ENCODE results near the gene SCN9A.

Gene SCN9A

DNA sequence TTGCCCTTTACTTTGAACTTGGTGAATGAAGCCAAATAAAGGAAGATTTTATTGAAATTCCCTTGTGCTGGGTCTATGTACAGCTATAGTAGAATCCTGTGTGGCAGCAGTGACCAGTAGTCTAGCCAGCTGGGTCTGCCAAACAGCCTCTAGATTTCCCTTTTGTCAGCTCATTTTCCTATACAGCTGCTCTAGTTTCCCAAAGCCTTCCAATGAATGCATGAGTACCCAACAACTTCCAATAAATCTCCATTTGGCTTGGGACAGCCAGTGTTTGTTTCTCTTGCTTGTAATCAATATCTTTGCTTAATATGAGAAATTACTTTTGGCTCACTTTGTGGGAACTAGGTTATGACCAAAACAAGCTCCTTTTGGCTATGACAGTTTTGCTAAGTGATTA is 43.6 kb downstream of the SCN9A start:
- Histone ChIP-seq H2BK5ac (ENCODE audit: low read length) (no peak overlapping the region), H4K8ac (ENCODE audit: low read depth, low read length) (no peak overlapping the region), H3K36me3 (replicated peaks in 1 of 2; ENCODE audit: control insufficient read depth in 2 of 2, insufficient read depth in 2 of 2, low read length in 2 of 2) (no peaks in the 10 kb centered on the region), H3K4ac (ENCODE audit: low read length) (no peak overlapping the region), H3K9ac (ENCODE audit: low read depth, low read length, poor library complexity) (no peak overlapping the region), H2BK120ac (ENCODE audit: low read depth, low read length) (no peak overlapping the region), H2BK12ac (ENCODE audit: low read length) (no peak overlapping the region), H3K4me3 (ENCODE audit: low read length in 2 of 2) (no peak overlapping the region), H4K91ac (ENCODE audit: low read depth, low read length, poor library complexity) (no peak overlapping the region), H3K27ac (replicated peaks; ENCODE audit: low read length) (no peak overlapping the region), H3K27me3 (ENCODE audit: control insufficient read depth in 3 of 3, insufficient read depth in 3 of 3, low read depth in 1 of 3, low read length in 3 of 3) (no peaks in the 10 kb centered on the region), H3K14ac (ENCODE audit: low read length) (no peak overlapping the region), H2BK15ac (ENCODE audit: low read length) (no peak overlapping the region), H3K4me2 (ENCODE audit: insufficient read depth, low read length, poor library complexity, severe bottlenecking) (no peak overlapping the region), H3K79me1 (ENCODE audit: low read depth, low read length) (no peaks in the 10 kb centered on the region), H2AK5ac (ENCODE audit: low read depth, low read length) (no peak overlapping the region), H2AFZ (ENCODE audit: low read length) (no peak overlapping the region), H3K4me1 (ENCODE audit: control insufficient read depth in 2 of 2, insufficient read depth in 1 of 2, low read depth in 1 of 2, low read length in 2 of 2) (no peaks in the 10 kb centered on the region), H3K23ac (ENCODE audit: low read depth, low read length, poor library complexity) (no peak overlapping the region), H3K9me3 (replicated peaks in 1 of 2; ENCODE audit: control insufficient read depth in 2 of 2, insufficient read depth in 1 of 2, low read depth in 1 of 2, low read length in 2 of 2) (no peaks in the 10 kb centered on the region), H3K18ac (ENCODE audit: low read length) (no peak overlapping the region)
- DNase-seq (ENCODE audit: low spot score): no peak

DNA sequence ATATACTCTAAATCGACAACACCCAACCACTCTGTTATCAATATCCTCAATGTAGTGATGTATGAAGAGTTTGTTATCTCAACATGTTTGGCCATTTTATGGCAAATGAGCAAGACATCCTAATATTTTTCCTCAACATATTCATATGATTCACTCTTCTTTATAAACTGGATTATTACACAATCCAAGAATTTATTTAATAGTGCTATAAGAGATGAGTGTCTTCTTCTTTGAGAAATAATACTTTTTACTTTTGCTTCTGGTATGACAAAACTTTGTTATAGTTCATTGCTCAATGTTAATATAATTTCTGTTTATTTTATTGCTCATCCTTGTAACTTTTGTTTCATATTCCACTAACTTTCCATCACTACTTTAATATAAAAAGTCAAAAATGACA is 44.3 kb downstream of the SCN9A start:
- H2BK120ac ChIP-seq (ENCODE audit: low read depth, low read length): no peak overlapping the region
- no peak overlapping the region for H2BK5ac ChIP-seq (ENCODE audit: low read length)
- no peak overlapping the region for H2AK5ac ChIP-seq (ENCODE audit: low read depth, low read length)
- H3K14ac ChIP-seq (ENCODE audit: low read length): no peak overlapping the region
- no CpG with 5 or more reads among the region's 1 CpG for WGBS, 2 donors (ENCODE audit: extremely low coverage in 2 of 2, insufficient read length in 2 of 2, insufficient replicate concordance in 1 of 2)
- no peak overlapping the region for H3K4ac ChIP-seq (ENCODE audit: low read length)
- no peak overlapping the region for H2AFZ ChIP-seq (ENCODE audit: low read length)
- H4K91ac ChIP-seq (ENCODE audit: low read depth, low read length, poor library complexity): no peak overlapping the region
- H3K27me3 ChIP-seq (ENCODE audit: control insufficient read depth in 3 of 3, insufficient read depth in 3 of 3, low read depth in 1 of 3, low read length in 3 of 3): no peaks in the 10 kb centered on the region
- no peaks in the 10 kb centered on the region for H3K79me1 ChIP-seq (ENCODE audit: low read depth, low read length)
- H3K4me2 ChIP-seq (ENCODE audit: insufficient read depth, low read length, poor library complexity, severe bottlenecking): no peak overlapping the region
- H3K9me3 ChIP-seq (replicated peaks in 1 of 2; ENCODE audit: control insufficient read depth in 2 of 2, insufficient read depth in 1 of 2, low read depth in 1 of 2, low read length in 2 of 2): no peaks in the 10 kb centered on the region
- H3K27ac ChIP-seq (replicated peaks; ENCODE audit: low read length): no peak overlapping the region
- H3K4me3 ChIP-seq (ENCODE audit: low read length in 2 of 2): no peak overlapping the region
- H3K23ac ChIP-seq (ENCODE audit: low read depth, low read length, poor library complexity): no peak overlapping the region
- no peak overlapping the region for H4K8ac ChIP-seq (ENCODE audit: low read depth, low read length)
- no peak overlapping the region for H2BK12ac ChIP-seq (ENCODE audit: low read length)
- no peaks in the 10 kb centered on the region for H3K4me1 ChIP-seq (ENCODE audit: control insufficient read depth in 2 of 2, insufficient read depth in 1 of 2, low read depth in 1 of 2, low read length in 2 of 2)
- no peak overlapping the region for H3K18ac ChIP-seq (ENCODE audit: low read length)
- no peak overlapping the region for H3K9ac ChIP-seq (ENCODE audit: low read depth, low read length, poor library complexity)
- H3K36me3 ChIP-seq (replicated peaks in 1 of 2; ENCODE audit: control insufficient read depth in 2 of 2, insufficient read depth in 2 of 2, low read length in 2 of 2): no peaks in the 10 kb centered on the region
- DNase-seq (ENCODE audit: low spot score): no peak
- no peak overlapping the region for H2BK15ac ChIP-seq (ENCODE audit: low read length)

DNA sequence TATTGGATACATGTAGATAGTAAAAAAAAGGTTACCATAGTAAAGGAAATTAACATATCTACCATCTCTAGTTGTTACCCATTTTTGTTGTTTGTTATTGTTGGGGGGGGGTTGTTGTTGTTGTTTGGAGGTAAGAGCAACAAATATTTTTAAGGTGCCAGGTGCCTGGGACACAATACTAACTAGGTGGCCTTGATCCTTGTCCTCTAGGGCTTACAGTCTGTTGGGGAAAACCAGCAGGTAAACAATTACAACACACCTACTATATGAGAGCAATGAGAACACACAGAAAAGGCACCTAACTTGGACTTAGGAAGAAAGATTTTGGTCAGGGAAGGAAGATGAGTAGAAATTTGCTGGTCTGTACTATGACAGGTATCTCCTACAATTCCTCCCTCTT is 46.3 kb downstream of the SCN9A start:
- Histone ChIP-seq H3K4me1 (ENCODE audit: control insufficient read depth in 2 of 2, insufficient read depth in 1 of 2, low read depth in 1 of 2, low read length in 2 of 2) (no peaks in the 10 kb centered on the region), H2AFZ (ENCODE audit: low read length) (no peak overlapping the region), H3K14ac (ENCODE audit: low read length) (no peak overlapping the region), H3K27me3 (ENCODE audit: control insufficient read depth in 3 of 3, insufficient read depth in 3 of 3, low read depth in 1 of 3, low read length in 3 of 3) (no peaks in the 10 kb centered on the region), H3K23ac (ENCODE audit: low read depth, low read length, poor library complexity) (no peak overlapping the region), H2BK5ac (ENCODE audit: low read length) (no peak overlapping the region), H3K9ac (ENCODE audit: low read depth, low read length, poor library complexity) (no peak overlapping the region), H2BK12ac (ENCODE audit: low read length) (no peak overlapping the region), H2AK5ac (ENCODE audit: low read depth, low read length) (no peak overlapping the region), H3K4me2 (ENCODE audit: insufficient read depth, low read length, poor library complexity, severe bottlenecking) (no peak overlapping the region), H3K79me1 (ENCODE audit: low read depth, low read length) (no peaks in the 10 kb centered on the region), H3K27ac (replicated peaks; ENCODE audit: low read length) (no peak overlapping the region), H3K18ac (ENCODE audit: low read length) (no peak overlapping the region), H4K91ac (ENCODE audit: low read depth, low read length, poor library complexity) (no peak overlapping the region), H3K9me3 (replicated peaks in 1 of 2; ENCODE audit: control insufficient read depth in 2 of 2, insufficient read depth in 1 of 2, low read depth in 1 of 2, low read length in 2 of 2) (no peaks in the 10 kb centered on the region), H3K4me3 (ENCODE audit: low read length in 2 of 2) (no peak overlapping the region), H3K4ac (ENCODE audit: low read length) (no peak overlapping the region), H3K36me3 (replicated peaks in 1 of 2; ENCODE audit: control insufficient read depth in 2 of 2, insufficient read depth in 2 of 2, low read length in 2 of 2) (no peaks in the 10 kb centered on the region), H2BK120ac (ENCODE audit: low read depth, low read length) (no peak overlapping the region), H2BK15ac (ENCODE audit: low read length) (no peak overlapping the region), H4K8ac (ENCODE audit: low read depth, low read length) (no peak overlapping the region)
- no peak for DNase-seq (ENCODE audit: low spot score)

DNA sequence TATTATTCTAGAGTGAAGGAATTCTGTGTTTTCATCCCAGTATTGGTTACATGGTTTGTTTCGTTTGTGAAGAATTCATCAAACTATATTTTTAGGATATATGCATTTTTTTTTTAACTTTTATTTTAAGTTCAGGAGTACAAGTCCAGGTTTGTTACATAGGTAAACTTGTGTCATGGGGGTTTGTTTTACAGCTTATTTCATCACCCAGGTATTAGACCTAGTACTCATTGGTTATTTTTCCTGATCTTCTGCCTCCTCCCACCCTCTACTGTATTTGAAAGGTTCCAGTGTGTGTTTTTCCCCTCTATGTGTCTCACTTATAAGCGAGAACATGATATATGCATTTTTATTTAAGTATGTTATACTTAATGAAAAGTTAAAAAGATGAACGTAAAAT is 47.6 kb downstream of the SCN9A start:
- H3K14ac ChIP-seq (ENCODE audit: low read length): no peak overlapping the region
- H4K8ac ChIP-seq (ENCODE audit: low read depth, low read length): no peak overlapping the region
- no peak overlapping the region for H4K91ac ChIP-seq (ENCODE audit: low read depth, low read length, poor library complexity)
- H2BK12ac ChIP-seq (ENCODE audit: low read length): no peak overlapping the region
- H3K4me1 ChIP-seq (ENCODE audit: control insufficient read depth in 2 of 2, insufficient read depth in 1 of 2, low read depth in 1 of 2, low read length in 2 of 2): no peaks in the 10 kb centered on the region
- H2BK5ac ChIP-seq (ENCODE audit: low read length): no peak overlapping the region
- H3K4me3 ChIP-seq (ENCODE audit: low read length in 2 of 2): no peak overlapping the region
- H2BK15ac ChIP-seq (ENCODE audit: low read length): no peak overlapping the region
- H3K27ac ChIP-seq (replicated peaks; ENCODE audit: low read length): no peak overlapping the region
- H3K4me2 ChIP-seq (ENCODE audit: insufficient read depth, low read length, poor library complexity, severe bottlenecking): no peak overlapping the region
- H3K79me1 ChIP-seq (ENCODE audit: low read depth, low read length): no peaks in the 10 kb centered on the region
- no peaks in the 10 kb centered on the region for H3K27me3 ChIP-seq (ENCODE audit: control insufficient read depth in 3 of 3, insufficient read depth in 3 of 3, low read depth in 1 of 3, low read length in 3 of 3)
- no peak overlapping the region for H2AFZ ChIP-seq (ENCODE audit: low read length)
- H3K18ac ChIP-seq (ENCODE audit: low read length): no peak overlapping the region
- DNase-seq (ENCODE audit: low spot score): no peak
- WGBS, 2 donors (ENCODE audit: extremely low coverage in 2 of 2, insufficient read length in 2 of 2, insufficient replicate concordance in 1 of 2): no CpG with 5 or more reads among the region's 3 CpGs
- H3K9me3 ChIP-seq (replicated peaks in 1 of 2; ENCODE audit: control insufficient read depth in 2 of 2, insufficient read depth in 1 of 2, low read depth in 1 of 2, low read length in 2 of 2): no peaks in the 10 kb centered on the region
- no peak overlapping the region for H3K9ac ChIP-seq (ENCODE audit: low read depth, low read length, poor library complexity)
- no peak overlapping the region for H3K23ac ChIP-seq (ENCODE audit: low read depth, low read length, poor library complexity)
- no peak overlapping the region for H3K4ac ChIP-seq (ENCODE audit: low read length)
- H3K36me3 ChIP-seq (replicated peaks in 1 of 2; ENCODE audit: control insufficient read depth in 2 of 2, insufficient read depth in 2 of 2, low read length in 2 of 2): no peaks in the 10 kb centered on the region
- no peak overlapping the region for H2AK5ac ChIP-seq (ENCODE audit: low read depth, low read length)
- no peak overlapping the region for H2BK120ac ChIP-seq (ENCODE audit: low read depth, low read length)

All from neuronal stem cell (in vitro differentiated cells).